ENCODE results near the gene CFAP20DC.

DNA sequence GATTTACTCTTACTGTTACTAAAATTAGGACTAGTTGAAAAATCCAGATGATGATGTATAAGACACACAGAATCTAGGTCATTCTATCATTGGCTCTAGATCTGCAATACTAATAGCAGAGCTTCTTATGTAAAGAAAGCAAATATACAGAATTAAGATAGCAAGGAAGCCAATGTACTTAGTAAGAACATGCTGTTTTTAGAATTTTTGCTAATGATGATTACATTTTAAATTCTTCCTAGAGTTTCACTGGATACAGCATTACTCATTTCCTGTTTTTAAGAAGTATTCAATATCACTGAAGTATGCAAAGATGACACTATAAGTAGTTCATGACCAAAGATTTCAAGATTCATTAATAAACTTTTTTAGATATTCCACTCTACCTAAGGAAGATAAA is 60.7 kb downstream of the CFAP20DC start:
- TF ChIP-seq POLR2A (IDR thresholded peaks at IDR 0.05; ENCODE audit: extremely low read depth, insufficient read length) (no peak), CTCF (IDR thresholded peaks at IDR 0.05; ENCODE audit: low read depth, low read length) (no peak), MYC (IDR thresholded peaks at IDR 0.05; ENCODE audit: low read depth, low read length) (no peak)
- TF ChIP-seq, protein P1, sequence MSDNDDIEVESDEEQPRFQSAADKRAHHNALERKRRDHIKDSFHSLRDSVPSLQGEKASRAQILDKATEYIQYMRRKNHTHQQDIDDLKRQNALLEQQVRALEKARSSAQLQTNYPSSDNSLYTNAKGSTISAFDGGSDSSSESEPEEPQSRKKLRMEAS (IDR thresholded peaks at IDR 0.05; ENCODE audit: low read depth, low read length) = no peak
